K562 (cell line): ENCODE data around the gene AP3S1. TPM values are rescaled to one million over a fixed set of nuclear protein-coding genes. Genes with fewer than 3 reads are reported as not detected.

Experiments
- CHD7 ChIP-seq: fragments of 200-600 bp; sonication (generic); IDR thresholded peaks from one replicate; pipeline ENCODE4 v1.6.1; 2012; ENCODE audit warnings: mild to moderate bottlenecking, low read depth, low read length, inconsistent platforms
- FUS ChIP-seq: fragments of 200-400 bp; formaldehyde crosslinking; optimal IDR thresholded peaks from 2 replicates; pipeline ENCODE3; 2017; ENCODE audit warnings: low read depth, low read length
- GATAD2A ChIP-seq: fragments of 450-650 bp; IDR thresholded peaks from 2 replicates; pipeline ENCODE4 v1.6.1; 2017
- MAFF ChIP-seq: IDR thresholded peaks from 2 replicates; pipeline ENCODE4 v1.6.1; 2012; ENCODE audit warnings: low read length, improper control_type of control experiment
- ZNF133 ChIP-seq: fragments of 250-450 bp; sonication (Bioruptor Pico); IDR thresholded peaks from 2 replicates; pipeline ENCODE4 v1.4.0; 2020; ENCODE audit warnings: mild to moderate bottlenecking
- ZNF134 ChIP-seq: fragments of 250-450 bp; sonication (Bioruptor Pico); conservative IDR thresholded peaks from 2 replicates; pipeline ENCODE4 v1.4.0; 2020
- polyA plus RNA-seq, 8 experiments: library from polyadenylated mRNA; depleted of rRNA in 4 of 8; stranded (reverse) in 5 of 8; unstranded in 3 of 8; fragments of >200 nt; fragmentation: Nextera tagmentation in 2 of 8; fragmentation: Illumina TruSeq in 1 of 8; extraction: Ambion mirVana in 2 of 8; extraction: Trizol in 1 of 8; gene quantifications; 2 replicates each; pipeline versions ENCODE4 v1.2.1 to v1.2.3, GENCODE V29; 2011 to 2014; ENCODE audit warnings: inconsistent platforms in 1 of 8, missing spikeins in 1 of 8
- total RNA-seq, 7 experiments: library from RNA; depleted of rRNA in 6 of 7; stranded (reverse); fragments of >200 nt in 6 of 7; fragmentation: Illumina TruSeq in 2 of 7; extraction: Trizol in 2 of 7; gene quantifications; 2 replicates each; pipeline versions ENCODE4 v1.2.1 to v1.2.3, GENCODE V29; 2011 to 2021; ENCODE audit warnings: low replicate concordance in 1 of 7

Gene AP3S1
- total and polyA plus RNA-seq, 9 of the 15 experiments (the other 6 are each of a cell fraction or from before 2014, with no cell fraction given) = 46.1 to 106 (median 67.3) TPM

DNA sequence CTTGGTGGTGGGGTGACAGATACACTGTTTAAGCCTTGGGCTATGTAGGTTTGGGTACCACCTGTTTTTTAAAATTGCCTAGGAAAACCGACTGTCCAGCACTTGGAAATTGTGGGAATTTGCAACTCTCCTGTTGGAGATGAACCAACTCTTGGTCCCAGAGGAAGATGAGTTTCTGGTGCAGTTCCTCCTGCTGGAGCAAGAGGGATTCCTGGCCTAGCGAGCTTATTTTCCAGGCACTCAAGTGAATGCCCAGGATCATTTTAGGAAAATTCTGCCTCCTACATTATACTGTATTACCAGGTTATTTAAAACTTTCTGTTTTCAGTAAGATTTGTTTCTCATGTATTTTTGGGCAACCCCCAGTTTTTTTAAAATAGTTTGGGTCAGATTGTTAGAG is 33.7 kb downstream of the AP3S1 start (continued):
- TF ChIP-seq CHD7 (no peak), ZNF134 (CRISPR knock-in tag) (no peak), MAFF (no peak), GATAD2A (no peak), FUS (no peak), ZNF133 (CRISPR knock-in tag) (no peak)
